Transverse colon (tissue), 4 donors: ENCODE measurements around the gene SUZ12. TPM values are rescaled to one million over a fixed set of nuclear protein-coding genes. Genes with fewer than 3 reads are reported as not detected.
"Not testable (repeated sequence)": the region's sequence is repeated elsewhere in the genome, so short reads cannot be mapped to it uniquely, and the experiment has no call there.

Experiments
- DNase-seq: peaks from one replicate; pipeline ENCODE4 v3.0.0-alpha.2; 2019
- H3K27ac ChIP-seq, 4 donors: fragments of 200-600 bp; sonication (generic); 2 replicates each; pipeline ENCODE4 v1.5.1; 2016 to 2018; ENCODE audit warnings: inconsistent platforms in 4 of 4
- H3K27me3 ChIP-seq: fragments of 200-600 bp; sonication (generic); 2 replicates; pipeline ENCODE4 v1.5.1; 2017; ENCODE audit warnings: inconsistent platforms
- H3K36me3 ChIP-seq, 4 donors: fragments of 200-600 bp; sonication (generic); 2 replicates each; pipeline ENCODE4 v1.5.1; 2017 to 2019; ENCODE audit warnings: inconsistent platforms in 4 of 4
- H3K4me1 ChIP-seq, 4 donors: fragments of 200-600 bp; sonication (generic); 2 replicates each; pipeline ENCODE4 v1.5.1; 2017 to 2020; ENCODE audit warnings: inconsistent platforms in 4 of 4
- H3K4me3 ChIP-seq, 4 donors: fragments of 200-600 bp; sonication (generic); 1 replicate in 1 of 4; 2 replicates in 3 of 4; pipeline versions ENCODE4 v1.5.1 to v1.6.1; 2017 to 2019; ENCODE audit warnings: inconsistent platforms in 4 of 4
- H3K9me3 ChIP-seq, 2 donors: fragments of 200-600 bp; sonication (generic); 2 replicates each; pipeline ENCODE4 v1.5.1; 2017 to 2019; ENCODE audit warnings: inconsistent platforms in 2 of 2
- CTCF ChIP-seq, 5 experiments: fragments of 200-600 bp in 3 of 5; fragments of 450-650 bp in 2 of 5; sonication (generic) in 3 of 5; IDR thresholded peaks; 1 replicate in 2 of 5; 2 replicates in 3 of 5; pipeline ENCODE4 v1.5.1; 2016 to 2017; ENCODE audit warnings: antibody characterized with exemption in 5 of 5, inconsistent platforms in 3 of 5, mild to moderate bottlenecking in 2 of 5, moderate library complexity in 1 of 5
- EP300 ChIP-seq: sonication (generic); formaldehyde crosslinking; IDR thresholded peaks from one replicate; pipeline ENCODE4 v1.6.1; 2017; ENCODE audit warnings: antibody characterized with exemption, low read depth
- POLR2A ChIP-seq: fragments of 450-650 bp; IDR thresholded peaks from one replicate; pipeline ENCODE4 v1.6.1; 2016; ENCODE audit warnings: antibody characterized with exemption, mild to moderate bottlenecking, moderate library complexity
- POLR2AphosphoS5 ChIP-seq, 3 donors: sonication (generic); formaldehyde crosslinking; IDR thresholded peaks; one replicate each; pipeline ENCODE4 v1.6.1; 2016; ENCODE audit warnings: antibody characterized with exemption in 3 of 3
- WGBS, 2 donors: methylation state at CpG; one replicate each; pipeline ENCODE4 v1.1.5; 2018; ENCODE audit warnings: low coverage in 1 of 2; 5-methylcytosine and 5-hydroxymethylcytosine counted together
- in situ Hi-C, 4 donors: fragments of 200-750 bp; cut with MboI; loops; one replicate each; pipeline versions ENCODE4 v1.15.0 to v1.15.1; 2017; ENCODE audit warnings: low sequenced_read_pairs in 3 of 4, low pct_ligation_motif_present in 1 of 4, low pct_unique_long_range_greater_than_20kb in 1 of 4
- intact Hi-C: fragments of 100-400 bp; cut with DNase I; formaldehyde crosslinking; loops from one replicate; pipeline ENCODE4 v1.15.1; 2023; ENCODE audit warnings: low total_unique reads
- total RNA-seq, 4 donors: library from RNA; depleted of rRNA; stranded (reverse); fragments of >200 nt; gene quantifications; one replicate each; pipeline ENCODE4 v1.1.0, GENCODE V29; 2016

Gene SUZ12
- total RNA-seq, result 10 to 100 TPM in 3 of 4 donors, 1 to 10 TPM in 1; 9.2 to 19.4 (median 14.8) TPM

DNA sequence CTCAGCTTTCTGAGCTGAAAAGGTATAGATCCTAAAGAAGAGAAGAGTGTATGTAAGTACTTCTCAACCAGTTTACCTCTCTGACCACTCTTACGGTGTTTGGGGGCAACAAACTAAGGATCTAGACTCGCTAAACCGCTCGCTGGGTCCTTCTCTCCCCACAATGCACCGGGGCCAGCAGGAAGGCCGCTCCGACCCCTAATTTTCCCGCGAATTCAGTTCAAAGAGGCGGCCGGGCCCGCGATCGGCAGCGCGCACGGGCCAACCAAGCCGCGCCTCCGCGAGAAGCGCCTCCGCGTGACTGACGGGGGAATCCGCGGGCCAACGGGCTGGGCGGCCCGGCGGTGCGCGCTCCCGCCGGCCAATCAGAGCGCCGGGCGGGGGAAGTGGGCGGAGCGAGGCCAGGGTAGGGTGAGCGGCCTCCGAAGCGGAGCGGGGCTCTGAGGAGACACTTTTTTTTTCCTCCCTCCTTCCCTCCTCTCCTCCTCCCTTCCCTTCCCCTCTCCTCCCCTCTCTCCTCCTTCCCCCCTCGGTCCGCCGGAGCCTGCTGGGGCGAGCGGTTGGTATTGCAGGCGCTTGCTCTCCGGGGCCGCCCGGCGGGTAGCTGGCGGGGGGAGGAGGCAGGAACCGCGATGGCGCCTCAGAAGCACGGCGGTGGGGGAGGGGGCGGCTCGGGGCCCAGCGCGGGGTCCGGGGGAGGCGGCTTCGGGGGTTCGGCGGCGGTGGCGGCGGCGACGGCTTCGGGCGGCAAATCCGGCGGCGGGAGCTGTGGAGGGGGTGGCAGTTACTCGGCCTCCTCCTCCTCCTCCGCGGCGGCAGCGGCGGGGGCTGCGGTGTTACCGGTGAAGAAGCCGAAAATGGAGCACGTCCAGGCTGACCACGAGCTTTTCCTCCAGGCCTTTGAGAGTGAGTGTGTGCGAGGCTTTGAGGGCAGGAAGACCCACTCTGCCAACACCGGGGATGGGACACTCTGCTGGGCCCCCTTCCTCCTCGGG lies at the start of gene SUZ12:
Gene SUZ12, plus strand, starts transcription at position 393 of the 995 bp plus-strand sequence. Its CDS starts 240 bp downstream, at position 633.
- peak; percentile 89 for DNase-seq
- Histone ChIP-seq H3K4me3 (peak within 1 kb of the TSS; percentile 79 to 99 (median 90)), H3K4me1 (peaks cover 0 to 22% (median 7%) of the 10 kb centered on the region in 4 donors), H3K27ac (peak within 1 kb of the TSS; percentile 93 to 96 (median 95))
- WGBS, 2 donors, result 1% methylated on average over 60 of the region's 93 CpGs; no CpG with 5 or more reads in 1 of the 2 donors
- H3K27me3 ChIP-seq, H3K36me3 ChIP-seq, intact Hi-C loops, in situ Hi-C loops, H3K9me3 ChIP-seq: not testable (repeated sequence)
- TF ChIP-seq POLR2AphosphoS5 (IDR thresholded peaks at IDR 0.05), result peak; percentile 63 to 71 (median 65)
- TF ChIP-seq POLR2A, result peak; percentile 67

DNA sequence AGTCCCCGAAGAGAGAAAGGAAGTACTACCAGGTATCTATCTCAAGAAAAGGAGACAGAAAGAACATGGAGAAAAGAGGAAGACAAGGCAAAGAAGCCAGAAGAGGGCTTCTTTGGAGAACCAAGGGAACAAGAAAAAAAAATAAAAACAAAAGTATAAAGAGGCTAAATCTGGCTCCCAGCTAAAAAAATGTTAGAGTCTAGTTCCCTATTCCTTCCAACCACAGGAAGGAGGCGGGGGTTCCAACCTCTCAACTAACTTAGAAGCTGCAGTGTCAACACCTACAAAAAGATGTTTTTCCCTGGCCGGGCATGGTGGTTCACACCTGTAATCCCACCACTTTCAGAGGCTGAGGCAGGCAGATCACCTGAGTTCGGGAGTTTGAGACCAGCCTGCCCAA lies 48.7 kb upstream of the SUZ12 start:
- 76 to 100% methylated on average over 1 to 4 of the region's 4 CpGs for WGBS, 2 donors
- Histone ChIP-seq H3K4me1 (no peaks in the 10 kb centered on the region), H3K4me3 (no peak overlapping the region), H3K36me3 (peaks cover 0 to 77% (median 31%) of the 10 kb centered on the region in 4 donors), H3K27me3 (no peaks in the 10 kb centered on the region), H3K27ac (peak overlapping the region in 1 of 4 donors; percentile 23), H3K9me3 (no peaks in the 10 kb centered on the region)
- intact Hi-C loops, result no loop called here
- in situ Hi-C loops, result no loop called here
- DNase-seq, result no peak
- TF ChIP-seq POLR2AphosphoS5 (IDR thresholded peaks at IDR 0.05), result no peak
- no peak for TF ChIP-seq EP300
- no peak for TF ChIP-seq CTCF (IDR thresholded peaks at IDR 0.05)
- TF ChIP-seq POLR2A, result no peak

DNA sequence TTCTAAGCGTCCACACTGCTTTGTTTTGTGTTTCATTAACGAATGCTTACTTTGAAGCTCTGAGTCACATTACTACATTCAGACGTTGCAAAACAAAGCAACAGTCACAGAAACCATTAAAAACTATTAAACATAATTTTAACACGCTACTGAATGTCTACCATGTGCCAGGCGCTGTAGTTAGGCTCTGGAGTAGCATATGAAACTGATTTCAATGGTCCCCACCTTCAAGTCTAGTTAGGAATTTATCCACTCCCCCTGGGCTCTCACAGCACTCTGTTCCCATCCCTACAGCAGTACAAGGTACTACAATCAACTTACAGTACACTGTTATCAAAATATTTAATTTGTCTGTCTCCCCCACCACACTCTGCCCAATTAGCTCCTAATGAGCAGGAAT lies 35.9 kb upstream of the SUZ12 start:
- Histone ChIP-seq H3K27ac (peak overlapping the region; percentile 73 to 90 (median 80)), H3K4me3 (peak overlapping the region; percentile 65 to 91 (median 76)), H3K27me3 (no peaks in the 10 kb centered on the region), H3K9me3 (no peaks in the 10 kb centered on the region), H3K36me3 (peaks cover 0 to 33% (median 11%) of the 10 kb centered on the region in 4 donors), H3K4me1 (peaks cover 4 to 20% (median 11%) of the 10 kb centered on the region in 4 donors)
- no peak for DNase-seq
- intact Hi-C loops (no loop called here), in situ Hi-C loops (no loop called here)
- WGBS, 2 donors, result 4 to 10% methylated on average over 5 of the region's 5 CpGs
- TF ChIP-seq EP300 (no peak), POLR2AphosphoS5 (IDR thresholded peaks at IDR 0.05) (no peak), POLR2A (no peak), CTCF (IDR thresholded peaks at IDR 0.05) (no peak)

DNA sequence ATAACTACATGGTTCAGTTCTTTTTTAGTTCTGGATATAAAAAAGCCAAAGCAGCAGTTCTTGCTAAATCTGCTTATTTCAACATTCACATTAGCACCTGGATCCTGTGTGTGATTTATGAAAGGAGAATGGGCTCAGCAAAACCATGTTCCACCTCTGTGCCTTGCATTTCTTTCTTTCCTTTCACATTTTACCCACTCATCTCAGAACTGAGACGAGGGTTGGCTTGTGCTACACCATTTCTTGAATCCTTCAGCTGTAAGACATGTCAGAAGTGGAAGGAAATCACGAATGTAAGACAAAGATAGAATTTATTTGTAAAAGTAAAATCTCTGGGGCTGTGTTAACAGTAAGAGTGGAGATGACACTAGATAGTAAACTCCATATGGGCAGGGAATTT lies 34.1 kb upstream of the SUZ12 start:
- in situ Hi-C loops, result no loop called here
- Histone ChIP-seq H3K36me3 (peaks cover 0 to 17% (median 8%) of the 10 kb centered on the region in 4 donors), H3K4me3 (no peak overlapping the region), H3K4me1 (peaks cover 4 to 25% (median 13%) of the 10 kb centered on the region in 4 donors), H3K27ac (no peak overlapping the region), H3K27me3 (peaks cover 6% of the 10 kb centered on the region), H3K9me3 (no peaks in the 10 kb centered on the region)
- intact Hi-C loops, result no loop called here
- 30 to 38% methylated on average over 1 to 2 of the region's 2 CpGs for WGBS, 2 donors
- no peak for DNase-seq
- TF ChIP-seq CTCF (IDR thresholded peaks at IDR 0.05) (no peak), POLR2AphosphoS5 (IDR thresholded peaks at IDR 0.05) (no peak), EP300 (no peak), POLR2A (no peak)
